Liver (tissue), 9 donors: ENCODE data around the gene CNR2. TPM values are rescaled to one million over a fixed set of nuclear protein-coding genes. Genes with fewer than 3 reads are reported as not detected.
A peak's percentile ranks its signal among the peaks of the same experiment; 100 is the strongest.

Experiments used
- DNase-seq: peaks from one replicate; pipeline ENCODE4 v3.0.0-alpha.2; 2017; ENCODE audit warnings: low spot score
- H3K27ac ChIP-seq, 2 donors: one replicate each; pipeline ENCODE4 v1.7.0; 2013; ENCODE audit warnings: inconsistent platforms in 2 of 2, low read length in 2 of 2, control low read depth in 1 of 2, low read depth in 1 of 2, mild to moderate bottlenecking in 1 of 2
- H3K27me3 ChIP-seq, 4 donors: one replicate each; pipeline versions ENCODE4 v1.6.1 to v1.7.0; 2013; ENCODE audit warnings: low read length in 3 of 4, inconsistent platforms in 1 of 4, mild to moderate bottlenecking in 1 of 4, moderate library complexity in 1 of 4; ENCODE audit not compliant: control insufficient read depth in 4 of 4, insufficient read depth in 4 of 4
- H3K36me3 ChIP-seq, 4 donors: one replicate each; pipeline versions ENCODE4 v1.6.1 to v1.7.0; 2013; ENCODE audit warnings: low read length in 3 of 4, mild to moderate bottlenecking in 3 of 4, low read depth in 1 of 4, moderate library complexity in 1 of 4; ENCODE audit not compliant: control insufficient read depth in 4 of 4, insufficient read depth in 3 of 4
- H3K4me1 ChIP-seq, 4 donors: one replicate each; pipeline versions ENCODE4 v1.6.1 to v1.7.0; 2013; ENCODE audit warnings: low read length in 3 of 4, mild to moderate bottlenecking in 3 of 4, moderate library complexity in 1 of 4; ENCODE audit not compliant: control insufficient read depth in 4 of 4, insufficient read depth in 4 of 4
- H3K4me3 ChIP-seq, 3 donors: one replicate each; pipeline versions ENCODE4 v1.6.1 to v1.7.0; 2013; ENCODE audit warnings: low read length in 3 of 3, control low read depth in 1 of 3, low read depth in 1 of 3, mild to moderate bottlenecking in 1 of 3
- H3K9ac ChIP-seq, 2 donors: one replicate each; pipeline ENCODE4 v1.7.0; 2013; ENCODE audit warnings: low read length in 2 of 2, mild to moderate bottlenecking in 2 of 2, moderate library complexity in 2 of 2, control low read depth in 1 of 2, low read depth in 1 of 2
- H3K9me3 ChIP-seq, 4 donors: one replicate each; pipeline versions ENCODE4 v1.6.1 to v1.7.0; 2013; ENCODE audit warnings: low read length in 3 of 4; ENCODE audit not compliant: control insufficient read depth in 4 of 4
- EGR1 ChIP-seq, 2 donors: IDR thresholded peaks; 2 replicates each; pipeline ENCODE4 v1.6.1; 2016 to 2018; ENCODE audit warnings: antibody characterized with exemption in 2 of 2, low read depth in 2 of 2
- FOXA1 ChIP-seq: IDR thresholded peaks from 2 replicates; pipeline ENCODE4 v1.6.1; 2016; ENCODE audit warnings: antibody characterized with exemption
- FOXA2 ChIP-seq: IDR thresholded peaks from 2 replicates; pipeline ENCODE4 v1.6.1; 2016; ENCODE audit warnings: antibody characterized with exemption
- GABPA ChIP-seq, 2 donors: IDR thresholded peaks in 1 of 2; conservative IDR thresholded peaks in 1 of 2; 2 replicates each; pipeline ENCODE4 v1.6.1; 2016; ENCODE audit warnings: antibody characterized with exemption in 2 of 2, mild to moderate bottlenecking in 1 of 2, moderate library complexity in 1 of 2
- HNF4G ChIP-seq: IDR thresholded peaks from 2 replicates; pipeline ENCODE4 v1.6.1; 2016; ENCODE audit warnings: antibody characterized with exemption
- RAD21 ChIP-seq, 2 donors: IDR thresholded peaks; 2 replicates each; pipeline ENCODE4 v1.6.1; 2016; ENCODE audit warnings: antibody characterized with exemption in 2 of 2, mild to moderate bottlenecking in 2 of 2
- RXRA ChIP-seq, 2 donors: IDR thresholded peaks; 2 replicates each; pipeline ENCODE4 v1.6.1; 2017 to 2018; ENCODE audit warnings: antibody characterized with exemption in 2 of 2, mild to moderate bottlenecking in 1 of 2
- SP1 ChIP-seq: IDR thresholded peaks from 2 replicates; pipeline ENCODE4 v1.6.1; 2018; ENCODE audit warnings: antibody characterized with exemption, mild to moderate bottlenecking
- TAF1 ChIP-seq: conservative IDR thresholded peaks from 2 replicates; pipeline ENCODE4 v1.6.1; 2016; ENCODE audit warnings: antibody characterized with exemption, mild to moderate bottlenecking
- YY1 ChIP-seq: IDR thresholded peaks from 2 replicates; pipeline ENCODE4 v1.6.1; 2016; ENCODE audit warnings: antibody characterized with exemption, mild to moderate bottlenecking
- WGBS: extraction: QIAGEN DNeasy Blood & Tissue Kit; methylation state at CpG from one replicate; pipeline ENCODE4 v1.1.7; 2013; 5-methylcytosine and 5-hydroxymethylcytosine counted together
- polyA plus RNA-seq, 2 donors: library from polyadenylated mRNA; stranded (reverse) in 1 of 2; unstranded in 1 of 2; fragments of 200-250 nt in 1 of 2; fragments of >200 nt in 1 of 2; fragmentation: Nextera tagmentation in 1 of 2; extraction: Ambion mirVana in 1 of 2; gene quantifications; one replicate each; pipeline versions ENCODE4 v1.2.1 to v1.2.3, GENCODE V29; 2013 to 2015
- total RNA-seq, 2 donors: library from RNA; depleted of rRNA; stranded (reverse); fragments of >200 nt; gene quantifications; one replicate each; pipeline ENCODE4 v1.2.3, GENCODE V29; 2014
- TF ChIP-seq, protein P1 (sequence below): IDR thresholded peaks from 2 replicates; pipeline ENCODE4 v1.6.1; 2016; ENCODE audit warnings: antibody characterized with exemption, mild to moderate bottlenecking
- TF ChIP-seq, protein P2 (sequence below): IDR thresholded peaks from 2 replicates; pipeline ENCODE4 v1.6.1; 2016; ENCODE audit warnings: antibody characterized with exemption
- TF ChIP-seq, protein P3 (sequence below): fragments of 150-350 bp; IDR thresholded peaks from 2 replicates; pipeline ENCODE4 v1.5.1; 2017; ENCODE audit warnings: improper control_type of control experiment, low read depth, low read length; ENCODE audit not compliant: missing input control
- TF ChIP-seq, protein P4 (sequence below): IDR thresholded peaks from 2 replicates; pipeline ENCODE4 v1.6.1; 2016; ENCODE audit warnings: antibody characterized with exemption
- TF ChIP-seq, protein P5 (sequence below): IDR thresholded peaks from 2 replicates; pipeline ENCODE4 v1.6.1; 2016; ENCODE audit warnings: antibody characterized with exemption
- donor health status: healthy.
- donor health status: healthy.
- donor health status: healthy.
- donor health status: healthy.
- donor health status: healthy.

Gene CNR2
- total and polyA plus RNA-seq, 4 donors: 0.03 to 0.28 (median 0.09) TPM

DNA sequence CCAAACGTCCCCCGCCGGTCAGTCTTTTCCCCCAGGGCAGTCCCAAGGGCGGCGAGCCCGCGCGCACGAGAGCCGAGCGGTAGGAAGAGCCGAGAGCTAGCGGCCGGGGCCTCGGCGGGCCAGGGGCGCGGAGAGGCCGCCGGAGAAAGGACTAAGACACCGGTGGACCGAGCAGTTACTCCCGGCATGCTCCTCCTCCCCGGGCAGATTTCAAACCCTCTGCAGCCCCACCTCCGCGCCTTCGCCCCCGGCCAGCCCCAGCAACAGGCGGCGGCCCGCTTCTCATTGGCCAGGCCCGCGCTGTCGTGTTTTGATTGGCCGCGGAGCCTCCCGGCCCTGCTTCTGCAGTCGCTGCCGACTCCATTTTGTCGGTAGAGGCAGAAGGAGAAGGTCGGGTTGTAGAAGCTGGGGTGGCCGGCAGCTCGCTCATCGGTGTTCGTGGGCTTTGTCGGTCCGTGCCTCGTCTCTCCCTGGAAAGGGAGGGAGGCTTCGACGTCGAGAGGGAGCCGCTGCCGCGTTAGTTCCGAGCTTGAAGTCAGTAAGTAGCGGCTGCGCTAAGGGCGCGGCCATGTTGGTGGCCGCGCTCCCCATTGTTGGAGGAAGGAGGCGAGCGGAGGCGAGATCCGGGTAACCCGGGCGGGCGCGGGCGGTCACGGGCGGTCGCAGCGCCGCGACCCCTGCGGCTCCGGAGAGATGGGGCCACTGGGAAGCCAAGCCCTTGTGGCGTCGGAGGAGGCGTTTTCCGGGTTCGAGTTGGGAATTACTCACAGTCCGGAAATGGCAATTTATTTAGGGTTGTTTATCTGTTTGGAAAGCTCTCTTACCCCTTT is 46.5 kb upstream of the CNR2 start, which contains the start of gene PNRC2:
Gene PNRC2, plus strand, starts transcription at position 368 of the 830 bp plus-strand sequence. CDS start 1,630 bp downstream, outside the sequence.
- TF ChIP-seq FOXA1: no peak
- TF ChIP-seq, protein P1, sequence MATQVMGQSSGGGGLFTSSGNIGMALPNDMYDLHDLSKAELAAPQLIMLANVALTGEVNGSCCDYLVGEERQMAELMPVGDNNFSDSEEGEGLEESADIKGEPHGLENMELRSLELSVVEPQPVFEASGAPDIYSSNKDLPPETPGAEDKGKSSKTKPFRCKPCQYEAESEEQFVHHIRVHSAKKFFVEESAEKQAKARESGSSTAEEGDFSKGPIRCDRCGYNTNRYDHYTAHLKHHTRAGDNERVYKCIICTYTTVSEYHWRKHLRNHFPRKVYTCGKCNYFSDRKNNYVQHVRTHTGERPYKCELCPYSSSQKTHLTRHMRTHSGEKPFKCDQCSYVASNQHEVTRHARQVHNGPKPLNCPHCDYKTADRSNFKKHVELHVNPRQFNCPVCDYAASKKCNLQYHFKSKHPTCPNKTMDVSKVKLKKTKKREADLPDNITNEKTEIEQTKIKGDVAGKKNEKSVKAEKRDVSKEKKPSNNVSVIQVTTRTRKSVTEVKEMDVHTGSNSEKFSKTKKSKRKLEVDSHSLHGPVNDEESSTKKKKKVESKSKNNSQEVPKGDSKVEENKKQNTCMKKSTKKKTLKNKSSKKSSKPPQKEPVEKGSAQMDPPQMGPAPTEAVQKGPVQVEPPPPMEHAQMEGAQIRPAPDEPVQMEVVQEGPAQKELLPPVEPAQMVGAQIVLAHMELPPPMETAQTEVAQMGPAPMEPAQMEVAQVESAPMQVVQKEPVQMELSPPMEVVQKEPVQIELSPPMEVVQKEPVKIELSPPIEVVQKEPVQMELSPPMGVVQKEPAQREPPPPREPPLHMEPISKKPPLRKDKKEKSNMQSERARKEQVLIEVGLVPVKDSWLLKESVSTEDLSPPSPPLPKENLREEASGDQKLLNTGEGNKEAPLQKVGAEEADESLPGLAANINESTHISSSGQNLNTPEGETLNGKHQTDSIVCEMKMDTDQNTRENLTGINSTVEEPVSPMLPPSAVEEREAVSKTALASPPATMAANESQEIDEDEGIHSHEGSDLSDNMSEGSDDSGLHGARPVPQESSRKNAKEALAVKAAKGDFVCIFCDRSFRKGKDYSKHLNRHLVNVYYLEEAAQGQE: peak; percentile 91
- no peak for TF ChIP-seq FOXA2
- no peak for TF ChIP-seq HNF4G
- TF ChIP-seq, protein P2, sequence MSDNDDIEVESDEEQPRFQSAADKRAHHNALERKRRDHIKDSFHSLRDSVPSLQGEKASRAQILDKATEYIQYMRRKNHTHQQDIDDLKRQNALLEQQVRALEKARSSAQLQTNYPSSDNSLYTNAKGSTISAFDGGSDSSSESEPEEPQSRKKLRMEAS: peak; percentile 27
- TF ChIP-seq, protein P3, sequence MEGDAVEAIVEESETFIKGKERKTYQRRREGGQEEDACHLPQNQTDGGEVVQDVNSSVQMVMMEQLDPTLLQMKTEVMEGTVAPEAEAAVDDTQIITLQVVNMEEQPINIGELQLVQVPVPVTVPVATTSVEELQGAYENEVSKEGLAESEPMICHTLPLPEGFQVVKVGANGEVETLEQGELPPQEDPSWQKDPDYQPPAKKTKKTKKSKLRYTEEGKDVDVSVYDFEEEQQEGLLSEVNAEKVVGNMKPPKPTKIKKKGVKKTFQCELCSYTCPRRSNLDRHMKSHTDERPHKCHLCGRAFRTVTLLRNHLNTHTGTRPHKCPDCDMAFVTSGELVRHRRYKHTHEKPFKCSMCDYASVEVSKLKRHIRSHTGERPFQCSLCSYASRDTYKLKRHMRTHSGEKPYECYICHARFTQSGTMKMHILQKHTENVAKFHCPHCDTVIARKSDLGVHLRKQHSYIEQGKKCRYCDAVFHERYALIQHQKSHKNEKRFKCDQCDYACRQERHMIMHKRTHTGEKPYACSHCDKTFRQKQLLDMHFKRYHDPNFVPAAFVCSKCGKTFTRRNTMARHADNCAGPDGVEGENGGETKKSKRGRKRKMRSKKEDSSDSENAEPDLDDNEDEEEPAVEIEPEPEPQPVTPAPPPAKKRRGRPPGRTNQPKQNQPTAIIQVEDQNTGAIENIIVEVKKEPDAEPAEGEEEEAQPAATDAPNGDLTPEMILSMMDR: no peak
- TF ChIP-seq, protein P4, sequence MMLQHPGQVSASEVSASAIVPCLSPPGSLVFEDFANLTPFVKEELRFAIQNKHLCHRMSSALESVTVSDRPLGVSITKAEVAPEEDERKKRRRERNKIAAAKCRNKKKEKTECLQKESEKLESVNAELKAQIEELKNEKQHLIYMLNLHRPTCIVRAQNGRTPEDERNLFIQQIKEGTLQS: no peak
- peak in 1 of 2 donors; percentile 12 for TF ChIP-seq RXRA (IDR thresholded peaks at IDR 0.05)
- TF ChIP-seq SP1: peak; percentile 83
- peak; percentile 99 for TF ChIP-seq YY1
- TF ChIP-seq GABPA (IDR thresholded peaks at IDR 0.05 in 1 of 2, conservative IDR thresholded peaks at IDR 0.05 in 1 of 2): no peak
- peak; percentile 85 for TF ChIP-seq TAF1
- TF ChIP-seq, protein P5, sequence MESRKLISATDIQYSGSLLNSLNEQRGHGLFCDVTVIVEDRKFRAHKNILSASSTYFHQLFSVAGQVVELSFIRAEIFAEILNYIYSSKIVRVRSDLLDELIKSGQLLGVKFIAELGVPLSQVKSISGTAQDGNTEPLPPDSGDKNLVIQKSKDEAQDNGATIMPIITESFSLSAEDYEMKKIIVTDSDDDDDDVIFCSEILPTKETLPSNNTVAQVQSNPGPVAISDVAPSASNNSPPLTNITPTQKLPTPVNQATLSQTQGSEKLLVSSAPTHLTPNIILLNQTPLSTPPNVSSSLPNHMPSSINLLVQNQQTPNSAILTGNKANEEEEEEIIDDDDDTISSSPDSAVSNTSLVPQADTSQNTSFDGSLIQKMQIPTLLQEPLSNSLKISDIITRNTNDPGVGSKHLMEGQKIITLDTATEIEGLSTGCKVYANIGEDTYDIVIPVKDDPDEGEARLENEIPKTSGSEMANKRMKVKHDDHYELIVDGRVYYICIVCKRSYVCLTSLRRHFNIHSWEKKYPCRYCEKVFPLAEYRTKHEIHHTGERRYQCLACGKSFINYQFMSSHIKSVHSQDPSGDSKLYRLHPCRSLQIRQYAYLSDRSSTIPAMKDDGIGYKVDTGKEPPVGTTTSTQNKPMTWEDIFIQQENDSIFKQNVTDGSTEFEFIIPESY: peak; percentile 44
- peak in 1 of 2 donors; percentile 40 for TF ChIP-seq EGR1 (IDR thresholded peaks at IDR 0.05; ENCODE audit: low read depth in 2 of 2)
- peak in 1 of 2 donors; percentile 16 for TF ChIP-seq RAD21 (IDR thresholded peaks at IDR 0.05)
- Histone ChIP-seq H3K9me3 (no peaks in the 10 kb centered on the region), H3K4me3 (peak within 1 kb of the TSS; percentile 91 to 95 (median 92)), H3K27ac (peak within 1 kb of the TSS; percentile 95 to 98), H3K9ac (peak within 1 kb of the TSS; percentile 97 to 100), H3K36me3 (peaks cover 1 to 8% (median 5%) of the 10 kb centered on the region in 4 donors), H3K27me3 (no peaks in the 10 kb centered on the region), H3K4me1 (peaks cover 0 to 23% (median 19%) of the 10 kb centered on the region in 4 donors)
- under 1% methylated on average over 84 of the region's 84 CpGs for WGBS
- DNase-seq: peak; percentile 96
